Body of pancreas (tissue), 4 donors: ENCODE data around the gene TCIRG1. TPM values are rescaled to one million over a fixed set of nuclear protein-coding genes. Genes with fewer than 3 reads are reported as not detected.
A peak's percentile ranks its signal among the peaks of the same experiment; 100 is the strongest.

ENCODE experiments used
- ATAC-seq: fragments of 150-250 bp; one replicate; pipeline ENCODE4 v1.9.1; 2016
- DNase-seq, 4 donors: peaks; one replicate each; pipeline ENCODE4 v3.0.0-alpha.2; 2019
- H3K27ac ChIP-seq, 4 donors: fragments of 200-600 bp; sonication (generic); 1 replicate in 3 of 4; 2 replicates in 1 of 4; pipeline versions ENCODE4 v1.5.1 to v1.6.1; 2016 to 2019; ENCODE audit warnings: mild to moderate bottlenecking in 1 of 4, mixed read lengths in 1 of 4, moderate library complexity in 1 of 4
- H3K27me3 ChIP-seq, 2 donors: fragments of 200-600 bp; sonication (generic); one replicate each; pipeline ENCODE4 v1.6.0; 2016; ENCODE audit warnings: mild to moderate bottlenecking in 1 of 2
- H3K36me3 ChIP-seq, 2 donors: fragments of 200-600 bp; sonication (generic); replicated peaks in 1 of 2; 2 replicates each; pipeline ENCODE4 v1.5.1; 2016; ENCODE audit warnings: low read depth in 2 of 2; ENCODE audit not compliant: insufficient read depth in 1 of 2
- H3K4me1 ChIP-seq: fragments of 200-600 bp; sonication (generic); one replicate; pipeline ENCODE4 v1.6.0; 2016
- H3K4me3 ChIP-seq, 2 donors: fragments of 200-600 bp; sonication (generic); 1 replicate in 1 of 2; 2 replicates in 1 of 2; pipeline ENCODE4 v1.5.1; 2016 to 2019
- H3K9me3 ChIP-seq, 3 donors: fragments of 200-600 bp; sonication (generic); 1 replicate in 2 of 3; 2 replicates in 1 of 3; pipeline ENCODE4 v1.5.1; 2016
- CTCF ChIP-seq, 7 experiments: fragments of 450-650 bp in 4 of 7; fragments of 200-600 bp in 3 of 7; sonication (generic) in 3 of 7; IDR thresholded peaks; one replicate each; pipeline ENCODE4 v1.5.1; 2016 to 2019; ENCODE audit warnings: antibody characterized with exemption in 7 of 7
- POLR2A ChIP-seq, 3 donors: fragments of 450-650 bp; IDR thresholded peaks; one replicate each; pipeline ENCODE4 v1.6.1; 2016; ENCODE audit warnings: antibody characterized with exemption in 3 of 3, mild to moderate bottlenecking in 2 of 3
- WGBS, 2 donors: methylation state at CpG; one replicate each; pipeline ENCODE4 v1.1.5; 2017; 5-methylcytosine and 5-hydroxymethylcytosine counted together
- intact Hi-C: fragments of 100-400 bp; cut with DNase I; formaldehyde crosslinking; loops from one replicate; pipeline ENCODE4 v1.15.1; 2023
- total RNA-seq, 2 donors: library from RNA; depleted of rRNA; stranded (reverse); fragments of >200 nt; gene quantifications; one replicate each; pipeline ENCODE4 v1.1.0, GENCODE V29; 2016

The TCIRG1 gene
- total RNA-seq, 2 donors from 2014 or later, result 488 to 798 TPM

GRCh38 chr11:68040101-68040956 lies 1.5 kb downstream of the TCIRG1 start:
- H3K36me3 ChIP-seq, result peaks cover 7 to 8% of the 10 kb centered on the region in 2 donors
- H3K4me1 ChIP-seq, result peaks cover 83% of the 10 kb centered on the region
- peak; percentile 23 for ATAC-seq
- peak overlapping the region; percentile 86 to 96 (median 96) for H3K27ac ChIP-seq
- 4 to 5% methylated on average over 7 to 22 of the region's 22 CpGs for WGBS, 2 donors
- intact Hi-C loops, result no loop called here
- H3K9me3 ChIP-seq, result no peaks in the 10 kb centered on the region
- TF ChIP-seq POLR2A (IDR thresholded peaks at IDR 0.05) (peak; percentile 26 to 73 (median 70)), CTCF (IDR thresholded peaks at IDR 0.05) (no peak)
- DNase-seq, result peak; percentile 67 to 82 (median 76)
- no peaks in the 10 kb centered on the region for H3K27me3 ChIP-seq
- H3K4me3 ChIP-seq, result peak overlapping the region in 1 of 2 donors; percentile 61

- Histone ChIP-seq H3K36me3 (peaks cover 7 to 9% of the 10 kb centered on the region in 2 donors), H3K27ac (peak overlapping the region; percentile 86 to 96 (median 96)), H3K4me3 (peak overlapping the region in 1 of 2 donors; percentile 61), H3K4me1 (peaks cover 85% of the 10 kb centered on the region), H3K9me3 (no peaks in the 10 kb centered on the region), H3K27me3 (no peaks in the 10 kb centered on the region)
- DNase-seq (peak; percentile 66 to 85 (median 74)), ATAC-seq (no peak)
- intact Hi-C loops, result no loop called here
- 8 to 33% methylated on average over 2 to 22 of the region's 23 CpGs for WGBS, 2 donors
- TF ChIP-seq POLR2A (IDR thresholded peaks at IDR 0.05) (no peak), CTCF (IDR thresholded peaks at IDR 0.05) (no peak)
Observed at GRCh38 chr11:68040957-68041591, 2.2 kb downstream of the TCIRG1 start.

GRCh38 chr11:68041617-68042218 lies 2.9 kb downstream of the TCIRG1 start:
- Histone ChIP-seq H3K27me3 (no peaks in the 10 kb centered on the region), H3K9me3 (no peaks in the 10 kb centered on the region), H3K36me3 (peaks cover 7 to 9% of the 10 kb centered on the region in 2 donors), H3K27ac (peak overlapping the region; percentile 86 to 96 (median 96)), H3K4me3 (no peak overlapping the region), H3K4me1 (peaks cover 86% of the 10 kb centered on the region)
- peak in 1 of 4 donors; percentile 17 for DNase-seq
- intact Hi-C loops, result no loop called here
- no peak for ATAC-seq
- WGBS, 2 donors, result 26 to 38% methylated on average over 4 to 12 of the region's 12 CpGs
- TF ChIP-seq CTCF (IDR thresholded peaks at IDR 0.05) (no peak), POLR2A (IDR thresholded peaks at IDR 0.05) (peak in 2 of 3 donors; percentile 22 to 52)

- peaks cover 7 to 9% of the 10 kb centered on the region in 2 donors for H3K36me3 ChIP-seq
- peak overlapping the region; percentile 86 to 96 (median 96) for H3K27ac ChIP-seq
- no peak overlapping the region for H3K4me3 ChIP-seq
- no peak for TF ChIP-seq POLR2A (IDR thresholded peaks at IDR 0.05)
- no peak for TF ChIP-seq CTCF (IDR thresholded peaks at IDR 0.05)
- intact Hi-C loops, result no loop called here
- ATAC-seq (no peak), DNase-seq (peak in 2 of 4 donors; percentile 43 to 46)
- WGBS, 2 donors, result 40 to 43% methylated on average over 1 to 26 of the region's 27 CpGs
- H3K27me3 ChIP-seq, result no peaks in the 10 kb centered on the region
- no peaks in the 10 kb centered on the region for H3K9me3 ChIP-seq
- H3K4me1 ChIP-seq, result peaks cover 86% of the 10 kb centered on the region
Observed at GRCh38 chr11:68042219-68043028, 3.6 kb downstream of the TCIRG1 start.
